Hematopoietic multipotent progenitor cell treated with erythropoietin and hydrocortisone succinate and interleukin-3 and kit ligand, for 6 days (in vitro differentiated cells): ENCODE measurements around the gene AXDND1.

Source experiments
- DNase-seq: peaks from one replicate; pipeline ENCODE4 v3.0.0-alpha.2; 2015

Gene AXDND1

GRCh38 chr1:179586107-179586823 is 220.5 kb downstream of the AXDND1 start:
- peak; percentile 6 for DNase-seq

GRCh38 chr1:179587336-179587735 is 221.6 kb downstream of the AXDND1 start:
- DNase-seq = no peak

GRCh38 chr1:179588425-179589024 is 222.8 kb downstream of the AXDND1 start:
- DNase-seq = no peak

GRCh38 chr1:179589509-179589908 is 223.7 kb downstream of the AXDND1 start:
- no peak for DNase-seq

GRCh38 chr1:179590671-179591070 is 224.9 kb downstream of the AXDND1 start:
- no peak for DNase-seq

GRCh38 chr1:179591253-179591591 is 225.5 kb downstream of the AXDND1 start:
- DNase-seq = no peak

GRCh38 chr1:179591592-179592580 is 226.1 kb downstream of the AXDND1 start, which contains the start of gene TDRD5:
Gene TDRD5, plus strand, starts transcription at chr1:179591832. Its CDS starts 784 bp downstream, at chr1:179592616.
- DNase-seq = no peak

GRCh38 chr1:179598631-179599030 is 232.9 kb downstream of the AXDND1 start:
- DNase-seq = no peak

GRCh38 chr1:179599623-179600249 is 234.0 kb downstream of the AXDND1 start:
- peak; percentile 55 for DNase-seq

- DNase-seq = no peak
These were observed 235.3 kb downstream of the AXDND1 start for GRCh38 chr1:179601093-179601492.
